Tibial nerve (tissue), 4 donors: ENCODE data around the gene GATA5. TPM values are rescaled to one million over a fixed set of nuclear protein-coding genes. Genes with fewer than 3 reads are reported as not detected.

Source experiments
- DNase-seq, 2 donors: peaks; one replicate each; pipeline ENCODE4 v3.0.0-alpha.2; 2019; ENCODE audit warnings: low spot score in 2 of 2
- H3K27ac ChIP-seq, 4 donors: fragments of 200-600 bp; sonication (generic) in 3 of 4; one replicate each; pipeline ENCODE4 v1.5.1; 2017 to 2019; ENCODE audit warnings: mild to moderate bottlenecking in 1 of 4
- H3K27me3 ChIP-seq, 2 donors: fragments of 200-600 bp; sonication (generic) in 1 of 2; one replicate each; pipeline versions ENCODE4 v1.5.1 to v1.6.0; 2017 to 2019
- H3K36me3 ChIP-seq, 3 donors: fragments of 200-600 bp; sonication (generic); one replicate each; pipeline ENCODE4 v1.5.1; 2018 to 2019
- H3K4me1 ChIP-seq, 4 donors: fragments of 200-600 bp; sonication (generic) in 3 of 4; one replicate each; pipeline ENCODE4 v1.5.1; 2017 to 2019
- H3K4me3 ChIP-seq, 4 donors: fragments of 200-600 bp; sonication (generic) in 3 of 4; one replicate each; pipeline ENCODE4 v1.5.1; 2017 to 2019; ENCODE audit warnings: mild to moderate bottlenecking in 1 of 4, moderate library complexity in 1 of 4
- H3K9me3 ChIP-seq, 4 donors: fragments of 200-600 bp; sonication (generic) in 3 of 4; one replicate each; pipeline ENCODE4 v1.5.1; 2017 to 2019
- CTCF ChIP-seq, 5 experiments: fragments of 200-600 bp in 3 of 5; fragments of 450-650 bp in 2 of 5; sonication (generic) in 3 of 5; IDR thresholded peaks; one replicate each; pipeline ENCODE4 v1.5.1; 2016 to 2019; ENCODE audit warnings: antibody characterized with exemption in 5 of 5, mild to moderate bottlenecking in 3 of 5, moderate library complexity in 2 of 5
- EP300 ChIP-seq, 2 donors: sonication (generic); formaldehyde crosslinking; IDR thresholded peaks; one replicate each; pipeline ENCODE4 v1.6.1; 2017; ENCODE audit warnings: antibody characterized with exemption in 2 of 2, mild to moderate bottlenecking in 1 of 2
- POLR2A ChIP-seq, 2 donors: fragments of 450-650 bp; IDR thresholded peaks; one replicate each; pipeline ENCODE4 v1.6.1; 2017; ENCODE audit warnings: antibody characterized with exemption in 2 of 2, mild to moderate bottlenecking in 2 of 2, moderate library complexity in 2 of 2
- WGBS, 2 donors: methylation state at CpG; one replicate each; pipeline ENCODE4 v1.1.5; 2018; 5-methylcytosine and 5-hydroxymethylcytosine counted together
- total RNA-seq, 4 donors: library from RNA; depleted of rRNA; stranded (reverse); fragments of >200 nt; gene quantifications; one replicate each; pipeline ENCODE4 v1.1.0, GENCODE V29; 2016

GATA5 gene
- total RNA-seq, 4 donors from 2014 or later: 0.20 TPM; not detected in 3

GRCh38 chr20:62464425-62464770 lies 11.4 kb downstream of the GATA5 start:
- Histone ChIP-seq H3K4me1 (no peaks in the 10 kb centered on the region), H3K27me3 (peaks cover 0 to 71% of the 10 kb centered on the region in 2 donors), H3K9me3 (no peaks in the 10 kb centered on the region), H3K36me3 (no peaks in the 10 kb centered on the region), H3K4me3 (no peak overlapping the region), H3K27ac (no peak overlapping the region)
- TF ChIP-seq POLR2A (IDR thresholded peaks at IDR 0.05) (no peak), EP300 (IDR thresholded peaks at IDR 0.05) (no peak), CTCF (IDR thresholded peaks at IDR 0.05) (no peak)
- WGBS, 2 donors: 82 to 85% methylated on average over 3 to 5 of the region's 10 CpGs
- no peak for DNase-seq

GRCh38 chr20:62463651-62464424 lies 12.0 kb downstream of the GATA5 start:
- Histone ChIP-seq H3K27me3 (peaks cover 0 to 71% of the 10 kb centered on the region in 2 donors), H3K36me3 (no peaks in the 10 kb centered on the region), H3K27ac (no peak overlapping the region), H3K4me3 (no peak overlapping the region), H3K9me3 (no peaks in the 10 kb centered on the region), H3K4me1 (no peaks in the 10 kb centered on the region)
- no peak for DNase-seq
- WGBS, 2 donors: 77 to 84% methylated on average over 25 of the region's 25 CpGs
- TF ChIP-seq POLR2A (IDR thresholded peaks at IDR 0.05) (no peak), EP300 (IDR thresholded peaks at IDR 0.05) (no peak), CTCF (IDR thresholded peaks at IDR 0.05) (no peak)

GRCh38 chr20:62462976-62463592 lies 12.7 kb downstream of the GATA5 start:
- DNase-seq: no peak
- Histone ChIP-seq H3K4me3 (no peak overlapping the region), H3K9me3 (no peaks in the 10 kb centered on the region), H3K27me3 (peaks cover 0 to 71% of the 10 kb centered on the region in 2 donors), H3K4me1 (no peaks in the 10 kb centered on the region), H3K27ac (no peak overlapping the region), H3K36me3 (no peaks in the 10 kb centered on the region)
- TF ChIP-seq EP300 (IDR thresholded peaks at IDR 0.05): no peak
- TF ChIP-seq CTCF (IDR thresholded peaks at IDR 0.05): no peak
- TF ChIP-seq POLR2A (IDR thresholded peaks at IDR 0.05): no peak
- 73 to 77% methylated on average over 15 of the region's 15 CpGs for WGBS, 2 donors

- peaks cover 0 to 70% of the 10 kb centered on the region in 2 donors for H3K27me3 ChIP-seq
- TF ChIP-seq POLR2A (IDR thresholded peaks at IDR 0.05) (no peak), CTCF (IDR thresholded peaks at IDR 0.05) (no peak), EP300 (IDR thresholded peaks at IDR 0.05) (no peak)
- 91 to 93% methylated on average over 10 to 13 of the region's 13 CpGs for WGBS, 2 donors
- DNase-seq: no peak
- no peak overlapping the region for H3K27ac ChIP-seq
- H3K9me3 ChIP-seq: no peaks in the 10 kb centered on the region
- H3K4me3 ChIP-seq: no peak overlapping the region
- H3K36me3 ChIP-seq: no peaks in the 10 kb centered on the region
- no peaks in the 10 kb centered on the region for H3K4me1 ChIP-seq
Observed at GRCh38 chr20:62461834-62462233, 14.0 kb downstream of the GATA5 start.

GRCh38 chr20:62461157-62461556 lies 14.6 kb downstream of the GATA5 start:
- Histone ChIP-seq H3K36me3 (no peaks in the 10 kb centered on the region), H3K9me3 (no peaks in the 10 kb centered on the region), H3K4me3 (no peak overlapping the region), H3K27me3 (peaks cover 0 to 70% of the 10 kb centered on the region in 2 donors), H3K4me1 (no peaks in the 10 kb centered on the region), H3K27ac (no peak overlapping the region)
- WGBS, 2 donors: 45 to 48% methylated on average over 10 of the region's 10 CpGs
- TF ChIP-seq CTCF (IDR thresholded peaks at IDR 0.05) (no peak), EP300 (IDR thresholded peaks at IDR 0.05) (no peak), POLR2A (IDR thresholded peaks at IDR 0.05) (no peak)
- no peak for DNase-seq
